ENCODE results near the gene POR. TPM values are rescaled to one million over a fixed set of nuclear protein-coding genes. Genes with fewer than 3 reads are reported as not detected.
A peak's percentile ranks its signal among the peaks of the same experiment; 100 is the strongest.

Gene POR
- total and polyA plus RNA-seq, 2 of the 13 experiments (the other 11 are each of a cell fraction or from before 2014, with no cell fraction given): 145 to 266 TPM

- TF ChIP-seq GRHL1 (CRISPR knock-in tag; conservative IDR thresholded peaks at IDR 0.05) (no peak), SALL1 (CRISPR knock-in tag; IDR thresholded peaks at IDR 0.05) (peak; percentile 74), ZHX1 (CRISPR knock-in tag; IDR thresholded peaks at IDR 0.05; ENCODE audit: low read depth) (no peak), ZNF768 (CRISPR knock-in tag; IDR thresholded peaks at IDR 0.05) (no peak), ZNF747 (CRISPR knock-in tag; IDR thresholded peaks at IDR 0.05; ENCODE audit: borderline replicate concordance) (peak; percentile 7; the same call in 1 of the 2 replicates), POGK (CRISPR knock-in tag; conservative IDR thresholded peaks at IDR 0.05) (peak; percentile 71; the same call in 1 of the 2 replicates), PATZ1 (CRISPR knock-in tag; IDR thresholded peaks at IDR 0.05) (peak; percentile 92), ZNF275 (CRISPR knock-in tag; IDR thresholded peaks at IDR 0.05; ENCODE audit: borderline replicate concordance) (no peak), SNAPC4 (CRISPR knock-in tag; IDR thresholded peaks at IDR 0.05) (no peak), ZNF547 (CRISPR knock-in tag; IDR thresholded peaks at IDR 0.05) (no peak), ZNF234 (CRISPR knock-in tag; conservative IDR thresholded peaks at IDR 0.05) (no peak), ZSCAN21 (CRISPR knock-in tag; IDR thresholded peaks at IDR 0.05; ENCODE audit: borderline replicate concordance) (no peak), ZNF546 (CRISPR knock-in tag; conservative IDR thresholded peaks at IDR 0.05) (peak; percentile 75; the same call in 1 of the 2 replicates)
Observed at GRCh38 chr7:75896803-75897327, 18.1 kb upstream of the POR start (continued).
